Sigmoid colon (tissue), 4 donors: ENCODE measurements around the gene MED14.

Source experiments
- CTCF ChIP-seq, 4 experiments: fragments of 450-650 bp in 3 of 4; fragments of 200-600 bp in 1 of 4; IDR thresholded peaks; one replicate each; pipeline ENCODE4 v1.5.1; 2016 to 2019; ENCODE audit warnings: antibody characterized with exemption in 4 of 4, mild to moderate bottlenecking in 3 of 4, moderate library complexity in 2 of 4
- POLR2AphosphoS5 ChIP-seq, 4 donors: sonication (generic); formaldehyde crosslinking; IDR thresholded peaks; one replicate each; pipeline ENCODE4 v1.6.1; 2017; ENCODE audit warnings: antibody characterized with exemption in 4 of 4

- TF ChIP-seq POLR2AphosphoS5 (IDR thresholded peaks at IDR 0.05) (no peak), CTCF (IDR thresholded peaks at IDR 0.05) (no peak)
These were observed 14.5 kb upstream of the MED14 start for GRCh38 chrX:40749681-40750494.
